K562 (cell line): Measurements from ENCODE around the gene ZNF157. TPM values are rescaled to one million over a fixed set of nuclear protein-coding genes. Genes with fewer than 3 reads are reported as not detected.

Experiments used
- ATAC-seq: fragments of 200-7000 bp; cut with Tn5 transposase; 3 replicates; pipeline ENCODE4 v1.9.1; 2020; ENCODE audit warnings: moderate library complexity
- BruUV-seq: library from RNA; stranded (reverse); fragments of 400-500 nt; replicated peaks from 2 replicates; lab custom pipeline; 2021; lab: Mats Ljungman, UMichigan
- CTCF ChIA-PET: fragments of 300-600 bp; formaldehyde crosslinking; extraction: SDS; loops from one replicate; lab custom pipeline; 2021; ENCODE audit warnings: low intra/inter-chr PET ratio; lab: Yijun Ruan, JAX
- POLR2A ChIA-PET: fragments of 300-600, 350-650 bp; sonication (Branson Sonifier 250); formaldehyde crosslinking; extraction: SDS; loops from one replicate; lab custom pipeline; 2021; ENCODE audit warnings: antibody characterized with exemption, inconsistent platforms; lab: Yijun Ruan, JAX
- DNase-seq, 4 experiments: peaks; one replicate each; pipeline versions ENCODE4 v3.0.0 to v3.0.0-alpha.2; 2011 to 2018; ENCODE audit warnings: low spot score in 3 of 4, mixed read lengths in 3 of 4; ENCODE audit errors: extremely low read depth in 1 of 4
- FAIRE-seq: peaks from 2 replicates; lab custom pipeline; 2011; peaks lifted over from hg19 to GRCh38; lab: Jason Lieb, UNC
- H2AFZ ChIP-seq: 2 replicates; pipeline ENCODE4 v1.6.0; 2011; ENCODE audit warnings: low read depth, low read length, control low read depth, inconsistent platforms
- H3K27ac ChIP-seq: fragments of 200-600 bp; 3 replicates; pipeline ENCODE4 v1.8.0; 2011; ENCODE audit warnings: low read depth, mild to moderate bottlenecking, control low read depth, inconsistent platforms, low read length, moderate library complexity, mixed read lengths; ENCODE audit errors: extremely low read depth
- H3K27me3 ChIP-seq, 2 experiments: fragments of 300-600 bp in 1 of 2; 2 replicates in 1 of 2; 3 replicates in 1 of 2; pipeline versions ENCODE4 v1.6.0 to v1.8.0; 2011; ENCODE audit warnings: inconsistent platforms in 2 of 2, low read length in 2 of 2, mild to moderate bottlenecking in 1 of 2, mixed read lengths in 1 of 2, moderate library complexity in 1 of 2; ENCODE audit not compliant: control insufficient read depth in 2 of 2, insufficient read depth in 2 of 2
- H3K36me3 ChIP-seq: fragments of 300-600 bp; 3 replicates; pipeline ENCODE4 v1.8.0; 2011; ENCODE audit warnings: mild to moderate bottlenecking, low read length, inconsistent platforms; ENCODE audit not compliant: control insufficient read depth, insufficient read depth
- H3K4me1 ChIP-seq, 2 experiments: fragments of 200-600 bp in 1 of 2; replicated peaks in 1 of 2; 2 replicates in 1 of 2; 3 replicates in 1 of 2; pipeline versions ENCODE4 v1.5.1 to v1.8.0; 2011; ENCODE audit warnings: inconsistent platforms in 2 of 2, low read length in 2 of 2, mild to moderate bottlenecking in 1 of 2, mixed read lengths in 1 of 2, moderate library complexity in 1 of 2; ENCODE audit not compliant: control insufficient read depth in 2 of 2, insufficient read depth in 2 of 2
- H3K4me2 ChIP-seq: 2 replicates; pipeline ENCODE4 v1.6.1; 2011; ENCODE audit warnings: low read length, control low read depth, inconsistent platforms, mixed read lengths; ENCODE audit not compliant: insufficient read depth
- H3K4me3 ChIP-seq: fragments of 200-600 bp; sonication (generic), shearing (Covaris generic); 2 replicates; pipeline ENCODE4 v1.5.1; 2016; ENCODE audit warnings: control low read depth, inconsistent platforms
- H3K79me2 ChIP-seq: fragments of 200-600 bp; 3 replicates; pipeline ENCODE4 v1.8.0; 2011; ENCODE audit warnings: low read length, inconsistent platforms; ENCODE audit not compliant: control insufficient read depth, insufficient read depth
- H3K9ac ChIP-seq, 2 experiments: 2 replicates each; pipeline versions ENCODE4 v1.6.0 to v1.6.1; 2011; ENCODE audit warnings: low read depth in 2 of 2, low read length in 2 of 2, control low read depth in 1 of 2, inconsistent platforms in 1 of 2, mild to moderate bottlenecking in 1 of 2, mixed read lengths in 1 of 2; ENCODE audit not compliant: insufficient read depth in 1 of 2
- H3K9me1 ChIP-seq: one replicate; pipeline ENCODE4 v1.6.0; 2011; ENCODE audit warnings: inconsistent platforms, mild to moderate bottlenecking, low read length, moderate library complexity; ENCODE audit not compliant: control insufficient read depth, insufficient read depth
- H3K9me3 ChIP-seq: replicated peaks from 2 replicates; pipeline ENCODE4 v1.5.1; 2011; ENCODE audit warnings: low read depth, low read length, inconsistent platforms; ENCODE audit not compliant: control insufficient read depth, insufficient read depth
- H4K20me1 ChIP-seq: replicated peaks from 2 replicates; pipeline ENCODE4 v1.6.1; 2011; ENCODE audit warnings: low read length, inconsistent platforms, mixed read lengths; ENCODE audit not compliant: control insufficient read depth, insufficient read depth
- HDAC3 ChIP-seq: fragments of 450-650 bp; IDR thresholded peaks from 2 replicates; pipeline ENCODE4 v1.6.1; 2018; ENCODE audit warnings: borderline replicate concordance, mild to moderate bottlenecking, moderate library complexity; ENCODE audit not compliant: partially characterized antibody
- MBD1 ChIP-seq: fragments of 250-450 bp; sonication (Bioruptor Pico); IDR thresholded peaks from 2 replicates; pipeline ENCODE4 v1.8.0; 2022; ENCODE audit warnings: inconsistent platforms
- NR0B1 ChIP-seq: fragments of 450-650 bp; IDR thresholded peaks from one replicate; pipeline ENCODE4 v1.6.1; 2018; ENCODE audit warnings: mild to moderate bottlenecking, moderate library complexity; ENCODE audit not compliant: partially characterized antibody
- PRMT5 ChIP-seq: sonication (generic); formaldehyde crosslinking; IDR thresholded peaks from 2 replicates; pipeline ENCODE4 v1.5.0; 2020; ENCODE audit warnings: missing genetic modification reagents
- REST ChIP-seq, 2 experiments: fragments of 450-650 bp; formaldehyde crosslinking in 1 of 2; IDR thresholded peaks; 2 replicates each; pipeline versions ENCODE4 v1.4.0 to v1.6.1; 2014 to 2020; ENCODE audit warnings: mild to moderate bottlenecking in 2 of 2, borderline replicate concordance in 1 of 2, low read depth in 1 of 2
- SMARCC2 ChIP-seq: fragments of 450-650 bp; IDR thresholded peaks from 2 replicates; pipeline ENCODE4 v1.6.1; 2017; ENCODE audit warnings: antibody characterized with exemption, moderate library complexity, mild to moderate bottlenecking, low read depth
- WGBS: fragments of 100-300 bp; shearing (Covaris generic); methylation state at CpG from one replicate; pipeline ENCODE4 v1.1.6; 2016; ENCODE audit warnings: low coverage, mixed read lengths; ENCODE audit not compliant: insufficient coverage; ENCODE audit errors: missing lambda C conversion rate; 5-methylcytosine and 5-hydroxymethylcytosine counted together
- in situ Hi-C: fragments of 300-500 bp; cut with MboI; formaldehyde crosslinking; loops from 4 replicates; pipeline ENCODE4 v1.15.0; 2018; ENCODE audit warnings: inconsistent platforms, mixed read lengths
- intact Hi-C: fragments of 100-400 bp; cut with micrococcal nuclease; formaldehyde crosslinking; loops from 2 replicates; pipeline ENCODE4 v1.14.2; 2022
- polyA plus RNA-seq, 8 experiments: library from polyadenylated mRNA; depleted of rRNA in 4 of 8; stranded (reverse) in 5 of 8; unstranded in 3 of 8; fragments of >200 nt; fragmentation: Nextera tagmentation in 2 of 8; fragmentation: Illumina TruSeq in 1 of 8; extraction: Ambion mirVana in 2 of 8; extraction: Trizol in 1 of 8; gene quantifications; 2 replicates each; pipeline versions ENCODE4 v1.2.1 to v1.2.3, GENCODE V29; 2011 to 2014; ENCODE audit warnings: inconsistent platforms in 1 of 8, missing spikeins in 1 of 8
- total RNA-seq, 7 experiments: library from RNA; depleted of rRNA in 6 of 7; stranded (reverse); fragments of >200 nt in 6 of 7; fragmentation: Illumina TruSeq in 2 of 7; extraction: Trizol in 2 of 7; gene quantifications; 2 replicates each; pipeline versions ENCODE4 v1.2.1 to v1.2.3, GENCODE V29; 2011 to 2021; ENCODE audit warnings: low replicate concordance in 1 of 7

Gene ZNF157
- total and polyA plus RNA-seq, 9 of the 15 experiments (the other 6 are each of a cell fraction or from before 2014, with no cell fraction given): 0.03 TPM; not detected in 8

GRCh38 chrX:47390780-47391179 is 20.4 kb downstream of the ZNF157 start:
- FAIRE-seq: no peak
- Histone ChIP-seq H3K9me1 (no peaks in the 10 kb centered on the region), H3K36me3 (no peaks in the 10 kb centered on the region), H3K4me1 (no peaks in the 10 kb centered on the region), H3K9ac (no peak overlapping the region), H3K4me3 (no peak overlapping the region), H3K9me3 (no peaks in the 10 kb centered on the region), H2AFZ (no peak overlapping the region), H3K79me2 (no peaks in the 10 kb centered on the region), H3K27me3 (peaks cover 2 to 4% of the 10 kb centered on the region in 2 experiments; a peak in 4 of 5 replicates), H3K27ac (no peak overlapping the region), H4K20me1 (no peaks in the 10 kb centered on the region), H3K4me2 (no peak overlapping the region)
- ChIA-PET CTCF (no interaction called here), POLR2A (interaction anchor here (0.6 to 0.8 kb wide), 2 partner anchors 21 to 133 kb away, joined by 3 to 4 read pairs; no protein-coding TSS in a partner anchor)
- no peak for DNase-seq
- intact Hi-C loops (no loop called here), in situ Hi-C loops (no loop called here)
- no TSS peak for BruUV-seq
- no peak for ATAC-seq
- 0% methylated on average over 1 of the region's 1 CpG for whole genome bisulfite sequencing
- TF ChIP-seq NR0B1 (no peak), MBD1 (CRISPR knock-in tag) (no peak), HDAC3 (no peak), PRMT5 (CRISPR knock-in tag) (no peak), REST (IDR thresholded peaks at IDR 0.05; ENCODE audit: borderline replicate concordance) (no peak), REST (CRISPR knock-in tag; IDR thresholded peaks at IDR 0.05; ENCODE audit: low read depth) (no peak), SMARCC2 (no peak)
